ENCODE results near the gene CEBPE. TPM values are rescaled to one million over a fixed set of nuclear protein-coding genes. Genes with fewer than 3 reads are reported as not detected.

The CEBPE gene
- total and polyA plus RNA-seq, 4 donors, result 0.08 to 4.4 (median 0.16) TPM; not detected in 1

DNA sequence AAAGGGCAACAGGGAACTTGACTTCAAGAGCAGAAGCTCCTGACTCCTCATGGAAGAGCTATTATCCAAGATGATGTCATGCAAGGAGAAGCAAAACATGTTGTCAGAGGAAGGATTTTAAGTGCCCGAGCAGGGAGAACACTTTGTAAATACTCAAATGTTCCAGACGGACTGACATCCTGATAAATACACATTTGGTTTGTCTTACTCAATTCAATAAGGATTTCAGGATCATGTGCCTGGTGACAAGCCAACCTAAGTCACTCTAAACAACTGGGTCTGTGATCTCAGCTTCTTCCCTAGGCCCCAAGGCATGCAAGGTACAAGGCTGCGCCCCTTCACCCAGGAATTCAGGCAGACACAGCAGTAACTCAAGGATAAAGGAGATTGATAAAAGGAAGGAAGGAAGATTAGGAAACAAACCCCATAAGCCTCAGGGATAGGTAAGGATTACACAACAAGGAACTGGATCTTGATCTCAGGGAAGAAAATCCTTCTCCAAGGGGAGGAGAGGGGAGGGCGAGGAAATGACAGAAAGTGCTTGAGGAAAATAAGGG is 26.8 kb upstream of the CEBPE start:
- H3K27ac ChIP-seq (ENCODE audit: low read depth in 1 of 2, low read length in 2 of 2), result no peak overlapping the region
- H3K4me3 ChIP-seq (ENCODE audit: low read depth in 1 of 3, low read length in 3 of 3), result no peak overlapping the region
- H3K27me3 ChIP-seq (ENCODE audit: control insufficient read depth in 4 of 4, insufficient read depth in 4 of 4, low read length in 3 of 4), result no peaks in the 10 kb centered on the region
- no peaks in the 10 kb centered on the region for H3K4me1 ChIP-seq (ENCODE audit: control insufficient read depth in 4 of 4, insufficient read depth in 4 of 4, low read length in 3 of 4)
- H3K9me3 ChIP-seq (ENCODE audit: control insufficient read depth in 4 of 4, low read length in 3 of 4), result no peaks in the 10 kb centered on the region
- no peak for DNase-seq (ENCODE audit: low spot score)
- no peaks in the 10 kb centered on the region for H3K36me3 ChIP-seq (ENCODE audit: control insufficient read depth in 4 of 4, insufficient read depth in 3 of 4, low read depth in 1 of 4, low read length in 3 of 4)
- WGBS, result 57% methylated on average over 4 of the region's 4 CpGs
- TF ChIP-seq JUND (IDR thresholded peaks at IDR 0.05), result no peak
- TF ChIP-seq NR2F2 (IDR thresholded peaks at IDR 0.05), result no peak
- TF ChIP-seq GABPA (IDR thresholded peaks at IDR 0.05 in 1 of 2, conservative IDR thresholded peaks at IDR 0.05 in 1 of 2), result no peak
- no peak for TF ChIP-seq SP1 (IDR thresholded peaks at IDR 0.05)
- no peak for TF ChIP-seq ATF3 (IDR thresholded peaks at IDR 0.05)
- TF ChIP-seq FOXA2 (IDR thresholded peaks at IDR 0.05), result no peak
- TF ChIP-seq TAF1 (conservative IDR thresholded peaks at IDR 0.05), result no peak
- no peak for TF ChIP-seq HNF4A (conservative IDR thresholded peaks at IDR 0.05)
- no peak for TF ChIP-seq FOXA1 (IDR thresholded peaks at IDR 0.05)
- TF ChIP-seq RXRA (IDR thresholded peaks at IDR 0.05), result no peak
- TF ChIP-seq, protein P1, sequence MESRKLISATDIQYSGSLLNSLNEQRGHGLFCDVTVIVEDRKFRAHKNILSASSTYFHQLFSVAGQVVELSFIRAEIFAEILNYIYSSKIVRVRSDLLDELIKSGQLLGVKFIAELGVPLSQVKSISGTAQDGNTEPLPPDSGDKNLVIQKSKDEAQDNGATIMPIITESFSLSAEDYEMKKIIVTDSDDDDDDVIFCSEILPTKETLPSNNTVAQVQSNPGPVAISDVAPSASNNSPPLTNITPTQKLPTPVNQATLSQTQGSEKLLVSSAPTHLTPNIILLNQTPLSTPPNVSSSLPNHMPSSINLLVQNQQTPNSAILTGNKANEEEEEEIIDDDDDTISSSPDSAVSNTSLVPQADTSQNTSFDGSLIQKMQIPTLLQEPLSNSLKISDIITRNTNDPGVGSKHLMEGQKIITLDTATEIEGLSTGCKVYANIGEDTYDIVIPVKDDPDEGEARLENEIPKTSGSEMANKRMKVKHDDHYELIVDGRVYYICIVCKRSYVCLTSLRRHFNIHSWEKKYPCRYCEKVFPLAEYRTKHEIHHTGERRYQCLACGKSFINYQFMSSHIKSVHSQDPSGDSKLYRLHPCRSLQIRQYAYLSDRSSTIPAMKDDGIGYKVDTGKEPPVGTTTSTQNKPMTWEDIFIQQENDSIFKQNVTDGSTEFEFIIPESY (IDR thresholded peaks at IDR 0.05), result no peak
- no peak for TF ChIP-seq REST (IDR thresholded peaks at IDR 0.05)
- TF ChIP-seq MAX (IDR thresholded peaks at IDR 0.05), result no peak
- no peak for TF ChIP-seq RAD21 (IDR thresholded peaks at IDR 0.05)
- no peak for TF ChIP-seq HNF4G (IDR thresholded peaks at IDR 0.05)
- no peak for TF ChIP-seq YY1 (IDR thresholded peaks at IDR 0.05)
- no peak for TF ChIP-seq EGR1 (IDR thresholded peaks at IDR 0.05; ENCODE audit: low read depth in 2 of 2)
- no peak overlapping the region for H3K9ac ChIP-seq (ENCODE audit: low read depth in 1 of 2, low read length in 2 of 2)

GRCh38 chr14:23143911-23144310 is 24.9 kb upstream of the CEBPE start:
- 80% methylated on average over 1 of the region's 1 CpG for WGBS
- Histone ChIP-seq H3K27me3 (ENCODE audit: control insufficient read depth in 4 of 4, insufficient read depth in 4 of 4, low read length in 3 of 4) (no peaks in the 10 kb centered on the region), H3K9me3 (ENCODE audit: control insufficient read depth in 4 of 4, low read length in 3 of 4) (no peaks in the 10 kb centered on the region), H3K4me1 (ENCODE audit: control insufficient read depth in 4 of 4, insufficient read depth in 4 of 4, low read length in 3 of 4) (no peaks in the 10 kb centered on the region), H3K36me3 (ENCODE audit: control insufficient read depth in 4 of 4, insufficient read depth in 3 of 4, low read depth in 1 of 4, low read length in 3 of 4) (no peaks in the 10 kb centered on the region), H3K9ac (ENCODE audit: low read depth in 1 of 2, low read length in 2 of 2) (no peak overlapping the region), H3K27ac (ENCODE audit: low read depth in 1 of 2, low read length in 2 of 2) (no peak overlapping the region), H3K4me3 (ENCODE audit: low read depth in 1 of 3, low read length in 3 of 3) (no peak overlapping the region)
- DNase-seq (ENCODE audit: low spot score), result no peak
- TF ChIP-seq FOXA2 (IDR thresholded peaks at IDR 0.05), result no peak
- no peak for TF ChIP-seq SP1 (IDR thresholded peaks at IDR 0.05)
- TF ChIP-seq EGR1 (IDR thresholded peaks at IDR 0.05; ENCODE audit: low read depth in 2 of 2), result no peak
- no peak for TF ChIP-seq REST (IDR thresholded peaks at IDR 0.05)
- TF ChIP-seq MAX (IDR thresholded peaks at IDR 0.05), result no peak
- no peak for TF ChIP-seq NR2F2 (IDR thresholded peaks at IDR 0.05)
- no peak for TF ChIP-seq HNF4A (conservative IDR thresholded peaks at IDR 0.05)
